Stimulated activated naive B cell treated with anti-CD40 and anti-IgM and Interleukin-4, amounts not matched to agents 10 μg/mL and 1 μg/mL and 100 μg/mL, for 72 hours (primary cell): Measurements from ENCODE around the gene AIF1L.

Experiments
- ATAC-seq, 2 donors: fragments of 150-1000 bp; cut with Tn5 transposase; replicated peaks; 2 replicates each; pipeline ENCODE4 v1.10.0; 2021; ENCODE audit warnings: moderate library complexity in 1 of 2
- DNase-seq: peaks from one replicate; pipeline ENCODE4 v3.0.0; 2021
- H3K27ac Mint-ChIP-seq: one replicate; pipeline ENCODE4 v1.8.0; 2022; ENCODE audit warnings: mild to moderate bottlenecking, mixed read lengths
- H3K27me3 Mint-ChIP-seq, 2 donors: one replicate each; pipeline ENCODE4 v1.8.0; 2022; ENCODE audit warnings: mixed read lengths in 2 of 2
- H3K36me3 Mint-ChIP-seq, 2 donors: one replicate each; pipeline ENCODE4 v1.8.0; 2022; ENCODE audit warnings: mixed read lengths in 2 of 2, mild to moderate bottlenecking in 1 of 2
- H3K4me1 Mint-ChIP-seq, 2 donors: one replicate each; pipeline ENCODE4 v1.8.0; 2022; ENCODE audit warnings: mixed read lengths in 2 of 2, mild to moderate bottlenecking in 1 of 2
- H3K4me3 Mint-ChIP-seq, 2 donors: one replicate each; pipeline ENCODE4 v1.8.0; 2022; ENCODE audit warnings: mild to moderate bottlenecking in 2 of 2, mixed read lengths in 2 of 2, moderate library complexity in 1 of 2
- H3K9me3 Mint-ChIP-seq, 2 donors: one replicate each; pipeline ENCODE4 v1.8.0; 2022; ENCODE audit warnings: mixed read lengths in 2 of 2, mild to moderate bottlenecking in 1 of 2

Gene AIF1L

GRCh38 chr9:131169563-131170240 is 73.4 kb downstream of the AIF1L start:
- ATAC-seq, result no peak
- Mint-ChIP-seq H3K27ac (no peak overlapping the region), H3K36me3 (peaks cover 20 to 49% of the 10 kb centered on the region in 2 donors)

More at GRCh38 chr9:131169563-131170240, 73.4 kb downstream of the AIF1L start:
- Mint-ChIP-seq H3K9me3 (no peaks in the 10 kb centered on the region), H3K4me3 (no peak overlapping the region), H3K27me3 (no peaks in the 10 kb centered on the region), H3K4me1 (no peaks in the 10 kb centered on the region)
- DNase-seq, result no peak
